ENCODE measurements around the gene CTBP2.

Gene CTBP2

DNA sequence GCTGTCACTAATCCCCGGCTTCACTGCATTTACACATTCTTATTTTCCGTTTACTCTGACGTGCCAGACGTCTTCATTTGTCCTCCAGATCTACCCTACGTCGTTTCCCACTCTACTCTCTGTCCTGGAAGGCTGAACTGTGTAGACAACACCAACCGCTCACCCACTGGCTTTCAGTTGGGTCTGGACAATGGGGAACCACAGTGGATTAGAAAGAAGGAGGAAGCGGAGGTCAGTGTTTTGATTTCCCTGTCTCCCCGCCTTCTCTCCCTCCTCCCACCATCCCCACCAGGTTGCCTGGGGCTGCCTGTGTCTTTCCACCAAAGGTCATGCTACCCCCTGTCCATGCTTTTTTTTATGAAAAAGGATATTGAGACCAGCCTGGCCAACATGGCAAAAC is 14.0 kb upstream of the CTBP2 start:
- POLR2A ChIA-PET = no interaction called here
- CTCF ChIA-PET = interaction anchor here (1.1 kb wide), 1 partner anchor 113 kb away, joined by 3 read pairs; no protein-coding TSS in a partner anchor
- no peak for DNase-seq (ENCODE audit: low read depth, low spot score)
- TF ChIP-seq, protein P1, sequence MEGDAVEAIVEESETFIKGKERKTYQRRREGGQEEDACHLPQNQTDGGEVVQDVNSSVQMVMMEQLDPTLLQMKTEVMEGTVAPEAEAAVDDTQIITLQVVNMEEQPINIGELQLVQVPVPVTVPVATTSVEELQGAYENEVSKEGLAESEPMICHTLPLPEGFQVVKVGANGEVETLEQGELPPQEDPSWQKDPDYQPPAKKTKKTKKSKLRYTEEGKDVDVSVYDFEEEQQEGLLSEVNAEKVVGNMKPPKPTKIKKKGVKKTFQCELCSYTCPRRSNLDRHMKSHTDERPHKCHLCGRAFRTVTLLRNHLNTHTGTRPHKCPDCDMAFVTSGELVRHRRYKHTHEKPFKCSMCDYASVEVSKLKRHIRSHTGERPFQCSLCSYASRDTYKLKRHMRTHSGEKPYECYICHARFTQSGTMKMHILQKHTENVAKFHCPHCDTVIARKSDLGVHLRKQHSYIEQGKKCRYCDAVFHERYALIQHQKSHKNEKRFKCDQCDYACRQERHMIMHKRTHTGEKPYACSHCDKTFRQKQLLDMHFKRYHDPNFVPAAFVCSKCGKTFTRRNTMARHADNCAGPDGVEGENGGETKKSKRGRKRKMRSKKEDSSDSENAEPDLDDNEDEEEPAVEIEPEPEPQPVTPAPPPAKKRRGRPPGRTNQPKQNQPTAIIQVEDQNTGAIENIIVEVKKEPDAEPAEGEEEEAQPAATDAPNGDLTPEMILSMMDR (IDR thresholded peaks at IDR 0.05; ENCODE audit: insufficient read depth, low read length, missing control alignments) = no peak
- H3K4me3 ChIP-seq (ENCODE audit: low read depth, low read length) = no peak overlapping the region

DNA sequence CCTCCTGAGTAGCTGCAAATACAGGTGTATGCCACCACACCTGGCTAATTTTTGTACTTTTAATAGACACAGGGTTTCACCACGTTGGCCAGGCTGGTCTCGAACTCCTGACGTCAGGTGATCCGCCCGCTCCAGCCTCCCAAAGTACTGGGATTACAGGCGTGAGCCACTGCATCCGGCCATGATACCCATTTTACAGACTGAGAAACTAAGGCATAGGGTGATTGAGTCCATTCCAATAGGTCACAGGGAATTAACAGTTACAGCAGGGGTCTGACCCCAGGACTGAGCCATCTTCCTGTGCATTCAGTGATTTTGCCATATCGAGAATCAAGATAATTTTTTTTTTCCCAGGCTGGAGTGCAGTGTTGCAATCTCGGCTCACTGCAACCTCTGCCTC is 12.3 kb upstream of the CTBP2 start:
- TF ChIP-seq, protein P1 (IDR thresholded peaks at IDR 0.05; ENCODE audit: insufficient read depth, low read length, missing control alignments) = no peak
- H3K4me3 ChIP-seq (ENCODE audit: low read depth, low read length) = no peak overlapping the region
- POLR2A ChIA-PET = no interaction called here
- DNase-seq (ENCODE audit: low read depth, low spot score) = no peak
- CTCF ChIA-PET = no interaction called here

- no peak for DNase-seq (ENCODE audit: low read depth, low spot score)
- TF ChIP-seq, protein P1 (IDR thresholded peaks at IDR 0.05; ENCODE audit: insufficient read depth, low read length, missing control alignments) = no peak
- ChIA-PET POLR2A (no interaction called here), CTCF (no interaction called here)
- H3K4me3 ChIP-seq (ENCODE audit: low read depth, low read length) = no peak overlapping the region
Observed at GRCh38 chr10:125171402-125172306, 11.3 kb upstream of the CTBP2 start.

GRCh38 chr10:125169915-125170314 is 9.6 kb upstream of the CTBP2 start:
- no peak for DNase-seq (ENCODE audit: low read depth, low spot score)
- ChIA-PET CTCF (no interaction called here), POLR2A (no interaction called here)
- TF ChIP-seq, protein P1 (IDR thresholded peaks at IDR 0.05; ENCODE audit: insufficient read depth, low read length, missing control alignments) = no peak
- H3K4me3 ChIP-seq (ENCODE audit: low read depth, low read length) = no peak overlapping the region

DNA sequence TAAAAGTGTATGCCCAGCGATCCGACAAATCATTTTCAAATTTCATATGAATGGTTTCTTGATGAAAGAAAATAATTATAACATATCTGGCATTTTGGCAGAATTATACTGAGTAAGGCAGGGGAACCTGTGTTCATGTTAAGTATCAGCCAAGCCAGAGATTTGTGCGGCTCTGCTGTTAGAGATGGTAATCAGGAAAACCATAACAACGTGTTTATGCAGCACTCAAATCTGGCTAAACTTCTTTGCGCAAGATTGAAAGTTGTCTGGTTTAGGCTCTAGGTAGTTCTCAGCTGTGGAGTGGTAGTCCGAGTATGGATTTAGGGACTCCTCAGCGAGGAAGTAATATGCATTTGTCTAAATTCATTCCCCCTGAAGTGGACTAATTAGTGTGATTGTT is 8.9 kb upstream of the CTBP2 start:
- TF ChIP-seq, protein P1 (IDR thresholded peaks at IDR 0.05; ENCODE audit: insufficient read depth, low read length, missing control alignments) = no peak
- POLR2A ChIA-PET = no interaction called here
- CTCF ChIA-PET = no interaction called here
- no peak overlapping the region for H3K4me3 ChIP-seq (ENCODE audit: low read depth, low read length)
- no peak for DNase-seq (ENCODE audit: low read depth, low spot score)

DNA sequence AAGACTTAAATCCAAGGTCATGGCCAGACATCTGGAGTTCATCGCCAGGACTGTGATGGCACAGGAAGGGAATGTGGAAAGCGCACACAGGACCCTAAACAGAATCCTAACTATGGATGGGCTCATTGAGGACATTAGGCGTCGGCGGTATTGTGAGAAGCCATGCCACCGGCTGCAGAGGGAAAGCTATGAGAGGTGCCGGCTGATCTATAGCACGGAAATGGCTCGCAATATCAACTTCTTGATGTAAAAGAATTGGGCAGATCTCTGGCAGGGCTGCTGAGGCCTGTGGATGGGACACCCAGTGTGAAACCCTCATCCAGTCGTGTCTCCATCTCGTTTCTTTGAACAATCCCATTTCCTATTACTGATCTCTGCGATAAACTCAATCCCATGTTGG is 6.3 kb upstream of the CTBP2 start:
- ChIA-PET POLR2A (no interaction called here), CTCF (no interaction called here)
- DNase-seq (ENCODE audit: low read depth, low spot score) = no peak
- TF ChIP-seq, protein P1 (IDR thresholded peaks at IDR 0.05; ENCODE audit: insufficient read depth, low read length, missing control alignments) = no peak
- H3K4me3 ChIP-seq (ENCODE audit: low read depth, low read length) = no peak overlapping the region
